Activated CD8-positive, alpha-beta memory T cell treated with anti-CD3 and anti-CD28 coated beads, Interleukin-2, amount 50 U/mL, for 1 hour (primary cell): ENCODE measurements around the gene NSDHL.

ENCODE experiments used
- DNase-seq: peaks from one replicate; pipeline ENCODE4 v3.0.0-alpha.2; 2020; ENCODE audit errors: extremely low read depth

The NSDHL gene

GRCh38 chrX:152844256-152844655 lies 13.4 kb downstream of the NSDHL start:
- DNase-seq = no peak

GRCh38 chrX:152845618-152846240 lies 14.9 kb downstream of the NSDHL start:
- no peak for DNase-seq

- DNase-seq = no peak
These were observed 16.4 kb downstream of the NSDHL start for GRCh38 chrX:152847281-152847680.

- DNase-seq = no peak
These were observed 19.6 kb downstream of the NSDHL start for GRCh38 chrX:152850465-152850864.

GRCh38 chrX:152853986-152854385 lies 23.1 kb downstream of the NSDHL start:
- DNase-seq = no peak

DNA sequence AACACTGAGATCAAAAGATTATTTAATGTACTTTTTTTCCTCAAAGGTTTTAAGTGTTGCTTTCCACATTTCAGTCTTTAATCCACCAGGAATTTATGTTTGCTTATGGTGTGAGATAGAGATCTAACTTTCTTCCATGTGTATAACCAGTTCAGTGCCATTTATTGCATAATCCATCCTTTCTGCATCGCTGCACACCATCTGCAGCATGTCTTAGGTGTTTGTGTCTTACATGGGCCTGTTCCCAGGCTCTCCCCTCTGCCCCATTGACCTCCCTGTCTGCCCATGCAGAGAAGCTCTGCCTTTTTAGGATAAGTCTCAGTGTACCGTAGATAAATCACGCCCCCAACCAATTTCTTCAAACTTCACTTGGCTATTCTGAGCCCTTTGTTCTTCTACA lies 30.3 kb downstream of the NSDHL start:
- DNase-seq = no peak

GRCh38 chrX:152861826-152862225 lies 31.0 kb downstream of the NSDHL start:
- no peak for DNase-seq

GRCh38 chrX:152865232-152865920 lies 34.5 kb downstream of the NSDHL start:
- no peak for DNase-seq

GRCh38 chrX:152866386-152866785 lies 35.5 kb downstream of the NSDHL start:
- no peak for DNase-seq

DNA sequence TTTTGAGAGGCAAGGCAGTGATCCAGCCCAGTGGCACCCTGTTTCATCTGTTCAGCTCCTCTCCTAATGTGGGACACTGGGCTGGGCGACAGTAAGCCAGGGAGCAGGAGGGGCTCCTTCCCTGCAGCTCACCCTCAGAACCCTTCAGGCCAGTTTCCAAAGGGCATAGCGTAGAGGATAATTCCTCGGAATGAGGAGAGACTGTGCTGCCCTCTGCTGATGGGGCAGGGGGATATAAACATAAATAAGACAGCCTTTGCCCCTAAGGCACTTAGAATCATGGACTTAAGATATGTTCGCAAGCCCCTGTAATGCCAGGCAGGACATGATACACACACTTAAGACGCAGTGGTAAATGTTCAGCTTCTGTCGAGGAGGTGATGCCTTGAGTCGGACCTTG lies 39.1 kb downstream of the NSDHL start:
- no peak for DNase-seq

DNA sequence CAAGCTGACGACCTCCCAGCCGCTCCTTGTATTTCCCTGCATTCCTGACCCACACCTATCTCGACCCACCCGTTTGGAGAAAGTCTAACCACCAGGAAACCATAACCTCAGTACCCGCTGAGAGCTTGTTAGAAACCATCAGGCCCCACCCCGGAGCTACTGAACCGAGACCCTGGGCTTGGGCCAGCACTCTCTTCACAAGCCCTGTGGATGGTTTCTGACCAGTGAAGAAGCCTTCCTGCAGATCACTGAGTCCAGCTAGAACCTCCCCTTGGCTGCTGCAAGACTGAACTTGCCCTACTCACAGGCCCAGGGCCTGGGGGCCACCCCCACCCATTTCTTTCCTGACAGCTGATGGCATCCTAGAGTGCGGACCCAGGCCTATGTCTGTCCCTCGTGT lies 40.4 kb downstream of the NSDHL start:
- DNase-seq = no peak

- DNase-seq = no peak
These were observed 41.7 kb downstream of the NSDHL start for GRCh38 chrX:152872522-152872921.

DNA sequence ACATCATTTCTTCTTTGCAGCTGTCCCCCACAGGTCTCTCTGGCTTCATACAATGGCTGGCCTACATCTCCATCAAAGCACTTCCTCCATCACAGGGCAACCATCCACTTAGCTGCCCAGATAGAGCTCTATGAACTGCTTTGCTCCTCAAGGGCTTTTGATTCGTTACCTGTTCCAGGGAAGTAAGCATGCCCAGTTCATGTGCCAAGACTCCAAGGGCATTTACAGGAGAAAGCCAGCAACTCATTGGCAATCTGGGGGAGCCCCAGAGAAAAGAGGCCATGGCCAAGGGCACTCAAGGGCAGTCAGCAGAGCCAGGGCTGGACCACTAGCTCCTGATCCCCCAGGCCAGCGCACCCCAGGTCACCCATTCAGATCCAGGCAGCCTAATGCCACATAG lies 42.5 kb downstream of the NSDHL start:
- no peak for DNase-seq

GRCh38 chrX:152876931-152877840 lies 46.3 kb downstream of the NSDHL start:
- DNase-seq = no peak

GRCh38 chrX:152878976-152879755 lies 48.3 kb downstream of the NSDHL start:
- DNase-seq = no peak

DNA sequence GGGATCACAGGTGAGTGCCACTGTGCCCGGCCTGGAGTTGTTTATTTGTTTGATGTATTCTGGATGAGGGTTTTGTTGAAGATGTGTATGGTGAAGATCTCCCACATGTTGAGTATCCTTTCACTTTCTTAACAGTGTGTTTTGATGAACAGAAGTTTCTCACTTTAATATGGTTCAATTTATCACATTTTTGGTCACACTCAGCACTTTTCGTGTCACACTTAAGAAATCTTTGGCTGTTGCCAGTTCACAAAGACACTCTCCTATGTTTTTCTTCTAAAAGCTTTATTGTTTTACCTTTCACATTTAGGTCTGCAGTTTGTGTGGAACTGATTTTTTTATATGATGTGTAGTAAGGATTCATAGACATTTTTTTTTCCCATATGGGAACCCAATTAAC lies 50.4 kb downstream of the NSDHL start:
- no peak for DNase-seq

DNA sequence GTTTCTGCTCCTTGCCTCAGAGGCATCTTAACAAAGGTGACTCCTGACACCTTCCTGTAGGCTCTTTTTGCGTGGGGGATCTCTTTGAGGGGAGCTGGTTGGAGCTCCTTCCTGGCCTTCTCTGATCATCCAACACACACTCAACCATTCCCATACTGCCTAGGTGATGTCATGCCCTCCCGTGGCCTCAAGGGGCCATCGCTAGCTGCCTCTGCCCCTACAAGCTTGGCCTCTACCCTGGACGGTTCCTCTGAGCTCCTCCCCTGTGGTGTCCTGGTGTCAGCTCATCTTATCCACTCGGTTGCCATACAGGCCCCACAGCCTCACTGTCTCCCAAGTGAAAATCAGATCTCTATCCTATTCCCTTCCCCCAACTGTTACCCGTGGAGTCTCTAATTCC lies 53.3 kb downstream of the NSDHL start:
- no peak for DNase-seq

GRCh38 chrX:152886716-152887115 lies 55.9 kb downstream of the NSDHL start:
- no peak for DNase-seq

DNA sequence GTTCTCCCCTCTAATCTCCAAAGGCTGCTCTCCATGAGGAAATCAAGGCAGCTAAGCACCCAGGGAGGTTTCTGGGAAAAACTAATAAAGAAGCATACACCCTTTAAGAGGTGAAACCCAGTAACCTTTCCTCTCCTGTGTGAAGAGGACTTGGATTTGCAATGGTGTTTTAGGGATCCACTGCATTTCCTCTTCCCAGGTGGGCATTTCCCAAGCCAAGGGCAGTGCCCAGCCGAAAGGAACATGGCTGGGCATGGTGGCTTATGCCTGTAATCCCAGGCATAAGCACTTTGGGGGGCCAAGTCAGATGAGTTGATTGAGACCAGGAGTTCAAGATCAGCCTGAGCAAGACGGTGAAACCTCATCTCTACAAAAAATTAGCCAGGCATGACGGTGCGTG lies 61.6 kb downstream of the NSDHL start:
- no peak for DNase-seq

- no peak for DNase-seq
These were observed 62.4 kb downstream of the NSDHL start for GRCh38 chrX:152892999-152893891.
